ENCODE data around the gene ATF1. TPM values are rescaled to one million over a fixed set of nuclear protein-coding genes. Genes with fewer than 3 reads are reported as not detected.

ATF1 gene
- polyA plus RNA-seq, 1 of the 3 experiments (the other 2 are of a cell fraction) = 34.2 TPM

- Histone ChIP-seq H4K20me1 (ENCODE audit: insufficient read depth) (no peaks in the 10 kb centered on the region), H3K27ac (ENCODE audit: low read depth in 2 of 2, low read length in 1 of 2) (no peak overlapping the region), H3K9me3 (no peaks in the 10 kb centered on the region), H3F3A (replicated peaks; ENCODE audit: insufficient read depth) (no peaks in the 10 kb centered on the region), H3K4me3 (ENCODE audit: low read depth in 2 of 2, low read length in 1 of 2) (no peak overlapping the region), H2AFZ (ENCODE audit: low read depth) (no peak overlapping the region), H3K9me2 (no peaks in the 10 kb centered on the region), H3K79me2 (ENCODE audit: insufficient read depth) (no peaks in the 10 kb centered on the region), H3K36me3 (replicated peaks in 1 of 2; ENCODE audit: control insufficient read depth in 1 of 2, insufficient read depth in 2 of 2, low read length in 1 of 2) (peaks cover 39 to 49% of the 10 kb centered on the region in 2 experiments), H3K9ac (no peak overlapping the region), H3K27me3 (ENCODE audit: insufficient read depth) (no peaks in the 10 kb centered on the region), H3K4me1 (ENCODE audit: control insufficient read depth in 1 of 2, insufficient read depth in 2 of 2, low read depth in 1 of 2, low read length in 1 of 2) (no peaks in the 10 kb centered on the region), H3K4me2 (no peak overlapping the region)
- whole genome bisulfite sequencing (ENCODE audit: low lambda C conversion rate) = 60% methylated on average over 2 of the region's 2 CpGs
- POLR2A ChIA-PET = no interaction called here
- no peak for DNase-seq
- TF ChIP-seq NFIC (IDR thresholded peaks at IDR 0.05; ENCODE audit: borderline replicate concordance) (no peak), EZH2phosphoT487 (IDR thresholded peaks at IDR 0.05; ENCODE audit: borderline replicate concordance, low read depth) (no peak), CTCF (IDR thresholded peaks at IDR 0.05) (no peak), RXRA (IDR thresholded peaks at IDR 0.05; ENCODE audit: borderline replicate concordance, low read depth) (no peak), SIN3A (IDR thresholded peaks at IDR 0.05; ENCODE audit: borderline replicate concordance, low read depth, low read length) (no peak)
- CTCF ChIA-PET = interaction anchor here (1.3 kb wide), 1 partner anchor 102 kb away, joined by 4 read pairs; no protein-coding TSS in a partner anchor
Measured at GRCh38 chr12:50740307-50740706, 23.6 kb upstream of the ATF1 start.

- H3K79me2 ChIP-seq (ENCODE audit: insufficient read depth) = no peaks in the 10 kb centered on the region
- no peak overlapping the region for H3K27ac ChIP-seq (ENCODE audit: low read depth in 2 of 2, low read length in 1 of 2)
- H3K4me2 ChIP-seq = no peak overlapping the region
- DNase-seq = no peak
- H3K9ac ChIP-seq = no peak overlapping the region
- H3K4me3 ChIP-seq (ENCODE audit: low read depth in 2 of 2, low read length in 1 of 2) = no peak overlapping the region
- peaks cover 48 to 56% of the 10 kb centered on the region in 2 experiments for H3K36me3 ChIP-seq (replicated peaks in 1 of 2; ENCODE audit: control insufficient read depth in 1 of 2, insufficient read depth in 2 of 2, low read length in 1 of 2)
- H3K9me3 ChIP-seq = no peaks in the 10 kb centered on the region
- no peaks in the 10 kb centered on the region for H3K9me2 ChIP-seq
- H3K4me1 ChIP-seq (ENCODE audit: control insufficient read depth in 1 of 2, insufficient read depth in 2 of 2, low read depth in 1 of 2, low read length in 1 of 2) = no peaks in the 10 kb centered on the region
- H2AFZ ChIP-seq (ENCODE audit: low read depth) = no peak overlapping the region
- no peaks in the 10 kb centered on the region for H4K20me1 ChIP-seq (ENCODE audit: insufficient read depth)
- POLR2A ChIA-PET = no interaction called here
- 96% methylated on average over 7 of the region's 7 CpGs for WGBS (ENCODE audit: low lambda C conversion rate)
- no peaks in the 10 kb centered on the region for H3K27me3 ChIP-seq (ENCODE audit: insufficient read depth)
- CTCF ChIA-PET = no interaction called here
- peaks cover 4% of the 10 kb centered on the region for H3F3A ChIP-seq (replicated peaks; ENCODE audit: insufficient read depth)
- TF ChIP-seq FOXJ3 (CRISPR knock-in tag; IDR thresholded peaks at IDR 0.05) (no peak), IRF3 (IDR thresholded peaks at IDR 0.05; ENCODE audit: low read depth, low read length) (no peak), YY1 (IDR thresholded peaks at IDR 0.05; ENCODE audit: low read depth) (no peak)
Measured at GRCh38 chr12:50742776-50743175, 21.1 kb upstream of the ATF1 start.

GRCh38 chr12:50745861-50746260, 18.0 kb upstream of the ATF1 start:
- POLR2A ChIA-PET = no interaction called here
- H3K27ac ChIP-seq (ENCODE audit: low read depth in 2 of 2, low read length in 1 of 2) = no peak overlapping the region
- TF ChIP-seq EZH2phosphoT487 (IDR thresholded peaks at IDR 0.05; ENCODE audit: borderline replicate concordance, low read depth) = no peak
- no peak for TF ChIP-seq FOXM1 (IDR thresholded peaks at IDR 0.05; ENCODE audit: low read depth)
- no peak for TF ChIP-seq PBX3 (IDR thresholded peaks at IDR 0.05)
- no peak for TF ChIP-seq YY1 (IDR thresholded peaks at IDR 0.05; ENCODE audit: low read depth)
- TF ChIP-seq RAD21 (IDR thresholded peaks at IDR 0.05; ENCODE audit: low read length) = no peak
- TF ChIP-seq NFIC (IDR thresholded peaks at IDR 0.05; ENCODE audit: borderline replicate concordance) = no peak
- TF ChIP-seq MXI1 (IDR thresholded peaks at IDR 0.05; ENCODE audit: low read depth, low read length) = no peak
- no peak for TF ChIP-seq TCF12 (IDR thresholded peaks at IDR 0.05)
- TF ChIP-seq GATA2 (CRISPR knock-in tag; IDR thresholded peaks at IDR 0.05) = no peak
- no peak for TF ChIP-seq RFX5 (IDR thresholded peaks at IDR 0.05; ENCODE audit: low read length)
- TF ChIP-seq TEAD4 (IDR thresholded peaks at IDR 0.05; ENCODE audit: borderline replicate concordance, insufficient read depth) = no peak
- no peak for TF ChIP-seq USF2 (IDR thresholded peaks at IDR 0.05; ENCODE audit: borderline replicate concordance, low read depth, low read length)

More at GRCh38 chr12:50745861-50746260, 18.0 kb upstream of the ATF1 start:
- Histone ChIP-seq H3K9me3 (no peaks in the 10 kb centered on the region), H2AFZ (ENCODE audit: low read depth) (no peak overlapping the region), H3F3A (replicated peaks; ENCODE audit: insufficient read depth) (peaks cover 4% of the 10 kb centered on the region), H3K4me1 (ENCODE audit: control insufficient read depth in 1 of 2, insufficient read depth in 2 of 2, low read depth in 1 of 2, low read length in 1 of 2) (no peaks in the 10 kb centered on the region), H3K79me2 (ENCODE audit: insufficient read depth) (no peaks in the 10 kb centered on the region), H3K9ac (no peak overlapping the region), H3K27me3 (ENCODE audit: insufficient read depth) (no peaks in the 10 kb centered on the region), H3K36me3 (replicated peaks in 1 of 2; ENCODE audit: control insufficient read depth in 1 of 2, insufficient read depth in 2 of 2, low read length in 1 of 2) (peaks cover 40 to 43% of the 10 kb centered on the region in 2 experiments), H3K9me2 (no peaks in the 10 kb centered on the region), H4K20me1 (ENCODE audit: insufficient read depth) (no peaks in the 10 kb centered on the region), H3K4me2 (no peak overlapping the region), H3K4me3 (ENCODE audit: low read depth in 2 of 2, low read length in 1 of 2) (no peak overlapping the region)
- DNase-seq = no peak
- CTCF ChIA-PET = interaction anchor here (1.3 kb wide), 1 partner anchor 11 kb away, joined by 4 read pairs; no protein-coding TSS in a partner anchor
- WGBS (ENCODE audit: low lambda C conversion rate) = 97% methylated on average over 4 of the region's 4 CpGs
